HG03457 (cell line): Measurements from ENCODE around the gene KCTD1.
A peak's percentile ranks its signal among the peaks of the same experiment; 100 is the strongest.

Experiments used
- ATAC-seq: cut with Tn5 transposase; IDR thresholded peaks from one replicate; pipeline ENCODE4 v1.9.1; 2021; ENCODE audit warnings: moderate number of reproducible peaks; ENCODE audit not compliant: unreplicated experiment

Gene KCTD1

DNA sequence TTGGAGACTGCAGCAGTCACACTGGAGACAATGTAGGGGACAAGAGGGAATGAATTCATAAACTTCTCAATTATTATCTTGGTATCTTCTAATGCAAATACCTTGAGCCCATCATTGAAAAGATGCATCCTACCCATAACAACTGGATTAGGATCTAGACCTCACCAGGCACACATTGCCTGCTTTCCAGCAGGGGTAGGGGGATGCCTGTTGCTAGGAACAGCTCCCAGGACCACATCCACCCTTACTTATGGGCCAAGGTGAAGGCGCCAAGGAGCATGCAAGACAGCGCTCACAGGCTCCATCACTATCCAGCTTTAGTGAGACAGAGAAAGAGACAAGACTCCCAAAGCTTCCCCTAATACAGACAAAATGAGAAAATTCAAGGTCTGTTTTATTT, 24.4 kb downstream of the KCTD1 start:
- no peak for ATAC-seq

DNA sequence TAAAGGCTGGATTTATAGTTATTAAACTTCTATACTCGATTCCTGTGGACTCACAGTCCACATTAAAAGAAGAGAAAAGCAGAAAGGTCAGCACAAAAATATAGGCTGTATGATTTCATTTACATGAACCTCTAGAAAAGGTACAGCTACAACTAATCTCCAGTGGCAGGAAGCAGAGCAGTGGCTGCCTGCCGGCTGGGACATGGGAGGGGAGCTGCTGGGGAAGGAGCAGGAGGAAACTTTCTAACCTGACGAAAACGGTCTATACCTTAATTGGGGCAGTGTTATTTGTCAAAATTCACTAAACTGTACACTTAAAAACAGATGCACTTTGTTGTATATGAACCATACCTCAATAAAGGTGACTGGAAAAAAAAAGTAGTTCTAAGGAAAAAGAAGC, 26.7 kb downstream of the KCTD1 start:
- ATAC-seq, result no peak

DNA sequence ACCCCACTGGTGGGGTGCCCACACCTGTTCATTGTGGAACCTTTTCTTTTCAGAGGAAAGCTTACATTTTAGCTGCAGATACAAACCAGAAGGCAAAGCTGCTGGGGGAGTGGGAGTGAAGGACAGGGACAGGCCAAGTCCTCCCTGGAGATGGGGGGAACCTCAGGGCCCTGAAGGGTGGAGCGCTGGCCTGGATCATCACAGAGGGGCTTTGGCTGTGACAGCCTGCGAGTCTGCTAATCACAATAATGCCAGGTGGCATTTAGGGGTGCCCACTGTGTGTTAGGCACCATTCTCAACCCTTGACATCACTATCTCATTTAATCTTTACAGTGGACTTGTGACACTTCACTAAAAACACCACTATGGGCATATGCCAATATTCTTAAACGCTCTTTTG, 27.4 kb downstream of the KCTD1 start:
- no peak for ATAC-seq

DNA sequence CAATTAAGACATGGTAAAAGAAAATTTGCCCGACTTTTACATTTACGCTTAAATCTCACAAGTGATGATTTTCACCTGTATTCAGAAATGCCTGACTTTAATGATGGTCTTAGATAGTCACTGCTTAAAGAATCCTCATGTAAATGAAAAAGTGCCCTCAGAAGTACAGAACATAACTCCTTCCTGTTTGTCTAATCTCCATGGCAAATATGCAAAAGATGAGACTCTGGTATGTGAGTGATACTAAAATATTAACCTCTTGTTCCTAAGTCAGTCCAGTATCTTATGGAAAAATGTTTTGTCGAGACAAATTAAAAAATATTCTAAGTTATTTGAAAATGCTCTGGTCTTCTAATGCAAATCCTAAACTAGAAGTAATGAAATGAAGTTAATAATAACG, 29.2 kb downstream of the KCTD1 start:
- no peak for ATAC-seq

DNA sequence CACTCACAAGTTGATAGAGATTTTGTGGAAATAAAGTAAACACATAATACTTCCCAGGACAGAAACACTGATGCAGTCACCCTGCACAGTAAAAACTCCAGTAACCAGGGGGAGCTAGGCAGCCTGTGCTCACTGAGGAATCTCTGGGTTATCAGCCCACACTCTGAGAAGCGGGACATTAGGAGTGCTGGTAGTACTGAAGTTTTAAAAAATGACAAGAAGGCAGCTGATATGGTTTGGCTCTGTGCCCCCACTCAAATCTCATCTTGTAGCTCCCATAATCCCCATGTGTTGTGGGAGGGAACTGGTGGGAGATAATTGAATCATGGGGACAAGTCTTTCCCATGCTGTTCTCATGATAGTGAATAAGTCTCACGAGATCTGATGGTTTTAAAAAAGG, 31.4 kb downstream of the KCTD1 start:
- ATAC-seq, result no peak

DNA sequence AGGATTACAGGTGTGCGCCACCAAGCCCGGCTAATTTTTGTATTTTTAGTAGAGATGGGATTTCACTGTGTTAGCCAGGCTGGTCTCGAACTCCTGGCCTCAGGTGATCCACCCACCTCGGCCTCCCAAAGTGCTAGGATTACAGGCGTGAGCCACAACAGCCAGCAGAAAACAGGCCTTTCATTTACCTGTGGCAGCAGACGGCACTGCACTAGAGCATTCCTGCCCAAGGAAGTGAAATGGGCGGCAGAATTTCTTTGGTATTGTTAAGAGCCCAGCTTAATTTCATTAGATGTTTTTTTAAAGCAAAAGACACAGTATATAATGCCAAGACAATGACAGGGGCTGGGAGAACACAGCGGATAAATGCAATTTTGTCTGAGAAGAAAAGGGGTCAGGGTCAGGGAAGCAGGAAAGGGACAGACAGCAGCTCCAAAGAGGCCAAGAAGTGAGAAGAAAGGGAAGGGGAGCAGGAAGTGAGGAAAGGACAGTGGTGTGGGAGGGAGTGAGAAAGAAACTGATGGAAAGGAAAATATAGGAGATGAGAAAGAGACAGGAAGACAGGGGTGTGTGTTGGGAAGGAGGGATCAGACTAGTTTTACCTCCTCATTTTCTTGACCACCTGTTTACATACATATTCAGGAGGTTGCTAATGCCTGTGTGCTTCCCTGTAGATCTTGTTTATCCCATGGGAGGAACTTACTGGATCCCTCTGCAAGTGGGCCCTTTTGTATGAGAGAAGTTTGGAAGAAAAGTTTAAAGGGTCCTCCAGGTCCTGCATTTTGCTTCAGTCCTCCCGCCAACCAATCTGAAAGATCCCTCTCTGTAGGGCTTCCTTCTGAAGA, 32.5 kb downstream of the KCTD1 start:
- no peak for ATAC-seq

DNA sequence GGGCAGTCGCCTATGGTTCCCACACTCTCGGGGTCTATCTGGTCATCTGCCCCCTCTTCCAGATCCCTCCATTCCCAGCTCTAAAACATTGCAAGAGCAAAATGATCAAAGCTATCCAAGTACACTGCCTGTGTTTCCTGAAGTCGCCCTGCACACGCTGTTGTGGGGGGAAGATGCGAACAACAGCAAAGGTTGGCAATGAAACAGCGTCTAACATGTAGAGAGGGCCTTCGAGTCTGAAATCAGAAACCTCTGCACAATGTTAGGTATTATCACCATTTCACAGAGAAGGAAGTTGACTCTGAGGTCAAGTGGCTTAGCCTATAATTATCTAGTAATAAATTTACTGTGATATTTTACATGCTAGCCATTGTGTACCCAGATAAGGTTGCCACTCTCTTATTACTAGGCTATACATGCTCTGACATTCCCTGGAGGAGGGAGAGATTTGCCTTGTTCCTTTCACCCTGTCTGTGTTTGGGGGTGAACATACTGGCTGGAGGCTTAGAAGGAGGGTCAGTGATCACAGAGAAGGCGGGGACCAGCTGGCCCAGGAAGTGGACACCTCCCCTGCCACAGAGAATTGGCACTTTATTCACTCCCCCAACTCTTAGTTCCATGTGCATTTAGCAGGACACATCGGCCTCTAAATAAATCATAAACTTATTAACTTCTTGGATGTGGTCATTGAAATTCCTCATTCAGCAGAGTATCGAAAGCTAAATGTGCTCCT, 36.8 kb downstream of the KCTD1 start:
- ATAC-seq, result no peak

DNA sequence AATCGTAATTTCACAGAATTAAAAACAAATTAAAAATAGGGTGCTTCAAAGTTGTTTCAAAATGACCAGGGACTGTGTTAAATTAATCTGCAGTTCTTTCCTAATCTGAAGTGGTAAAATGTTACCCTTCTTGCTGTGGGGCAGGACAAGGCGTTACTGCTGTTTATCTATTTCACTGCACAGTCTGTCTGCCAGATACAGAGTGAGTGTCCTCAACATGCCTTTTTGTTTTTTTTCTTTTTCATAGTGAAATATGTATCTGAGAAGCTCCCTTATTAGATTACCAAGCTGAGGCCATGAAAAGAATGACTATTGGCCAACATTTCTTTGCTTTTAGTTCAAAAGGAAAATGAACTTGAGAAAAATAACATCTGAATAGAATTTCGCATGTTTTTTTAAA, 38.0 kb downstream of the KCTD1 start:
- ATAC-seq, result no peak

DNA sequence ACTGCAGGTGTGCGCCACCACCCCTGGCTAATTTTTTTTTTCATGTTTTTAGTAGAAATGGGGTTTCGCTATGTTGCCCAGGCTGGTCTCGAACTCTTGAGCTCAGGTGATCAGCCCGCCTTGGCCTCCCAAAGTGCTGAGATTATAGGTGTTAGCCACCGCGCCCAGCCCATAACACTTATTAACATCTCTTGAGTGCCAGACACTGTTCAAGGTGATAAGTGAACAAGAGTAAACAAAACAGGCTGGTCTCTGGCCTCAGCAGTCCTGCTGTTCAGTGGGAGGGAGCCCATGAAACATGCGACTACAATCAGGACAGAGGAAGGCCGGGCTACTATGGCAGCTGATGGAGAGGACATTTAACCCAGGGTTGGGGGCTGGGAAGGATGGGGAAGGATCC, 42.3 kb downstream of the KCTD1 start:
- ATAC-seq, result no peak

DNA sequence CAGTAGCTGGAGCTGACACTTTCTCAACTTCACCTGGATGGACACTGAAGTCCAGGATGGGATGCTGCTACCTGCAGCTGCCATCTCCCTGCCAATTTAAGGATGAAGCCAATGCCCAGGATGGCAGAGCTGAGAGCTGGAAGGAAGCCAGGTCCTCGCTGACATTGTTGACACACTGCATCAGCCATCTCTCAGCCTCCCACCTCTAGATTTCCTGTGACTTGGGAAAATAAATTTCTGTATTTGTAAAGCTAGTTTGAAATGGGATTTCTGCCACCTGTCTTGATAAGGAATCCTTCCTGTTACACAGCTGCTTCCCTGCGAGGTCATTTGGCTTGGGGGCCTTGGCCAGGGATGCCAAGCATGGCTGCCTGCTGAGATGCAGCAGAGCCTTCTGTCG, 43.5 kb downstream of the KCTD1 start:
- ATAC-seq, result no peak

DNA sequence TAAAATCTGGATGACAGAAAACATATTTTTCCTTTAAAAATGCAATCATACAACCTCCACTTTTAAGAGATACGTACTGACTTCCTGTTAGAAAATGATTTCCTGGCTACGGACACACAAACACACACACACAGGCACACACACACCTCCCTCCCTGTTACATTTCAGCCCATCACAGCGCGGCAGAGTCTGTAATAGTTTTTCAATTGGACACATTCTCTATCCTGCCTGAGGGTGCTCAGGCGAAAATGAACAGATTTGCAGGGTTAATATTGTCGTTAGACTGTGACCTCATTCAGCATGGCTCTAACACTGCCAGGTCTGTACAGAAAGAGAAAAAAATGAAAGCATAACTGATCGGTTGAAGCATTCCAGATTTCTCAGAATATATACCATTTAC, 45.0 kb downstream of the KCTD1 start:
- no peak for ATAC-seq

DNA sequence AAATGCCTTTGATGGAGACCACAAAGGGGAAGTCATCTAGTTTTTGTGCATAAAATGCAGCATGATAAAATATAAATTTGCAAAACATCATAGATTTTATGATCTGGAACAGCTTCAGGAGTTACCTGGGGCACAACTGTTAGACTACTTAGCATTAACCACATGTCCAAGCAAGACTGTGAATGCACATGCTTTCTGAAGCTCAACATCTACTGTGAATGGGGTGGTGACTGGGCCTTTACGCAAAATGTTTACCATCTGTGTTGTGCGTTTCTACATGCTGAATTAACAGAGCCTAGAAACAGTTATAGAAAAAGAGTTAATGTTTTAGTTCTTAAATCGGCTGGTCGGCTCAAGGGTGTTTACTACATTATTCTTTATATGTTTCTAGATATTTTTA, 45.5 kb downstream of the KCTD1 start:
- no peak for ATAC-seq

DNA sequence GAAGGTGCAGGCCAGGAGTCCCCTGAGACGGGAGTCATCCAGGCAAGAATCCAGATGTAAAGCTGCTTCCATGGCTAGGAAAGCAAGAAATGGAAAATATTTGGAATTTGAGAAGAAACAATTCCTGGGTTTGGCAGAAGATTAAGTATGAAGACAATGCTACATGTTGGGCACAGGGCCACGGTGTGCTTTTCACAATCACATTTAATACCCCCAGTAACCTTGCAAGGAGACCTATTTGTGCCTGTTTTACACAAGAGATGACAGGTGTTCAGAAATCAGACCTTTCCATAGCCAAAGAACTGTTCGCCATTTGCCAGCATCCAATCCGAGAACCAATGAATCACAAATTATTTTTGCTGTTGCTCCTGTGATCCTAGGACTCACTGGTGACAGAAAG, 50.5 kb downstream of the KCTD1 start:
- ATAC-seq, result no peak

DNA sequence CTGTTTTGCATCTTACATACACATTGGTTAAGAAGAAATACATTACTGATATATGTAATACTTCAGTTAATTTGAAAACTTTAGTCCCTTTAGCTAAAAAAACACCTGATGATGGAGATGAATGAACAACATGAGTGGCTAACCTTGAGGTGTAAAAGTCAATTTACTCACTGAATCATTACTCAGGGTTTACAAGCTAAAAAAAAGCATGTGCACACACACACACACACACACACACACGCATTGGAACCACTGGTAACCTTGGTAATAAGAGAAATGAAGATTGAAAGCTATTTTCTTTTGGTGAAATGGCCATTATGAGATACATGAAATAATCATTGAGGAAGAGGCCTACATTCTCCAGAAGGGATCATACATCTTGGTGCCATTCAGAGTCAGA, 51.8 kb downstream of the KCTD1 start:
- ATAC-seq, result no peak

DNA sequence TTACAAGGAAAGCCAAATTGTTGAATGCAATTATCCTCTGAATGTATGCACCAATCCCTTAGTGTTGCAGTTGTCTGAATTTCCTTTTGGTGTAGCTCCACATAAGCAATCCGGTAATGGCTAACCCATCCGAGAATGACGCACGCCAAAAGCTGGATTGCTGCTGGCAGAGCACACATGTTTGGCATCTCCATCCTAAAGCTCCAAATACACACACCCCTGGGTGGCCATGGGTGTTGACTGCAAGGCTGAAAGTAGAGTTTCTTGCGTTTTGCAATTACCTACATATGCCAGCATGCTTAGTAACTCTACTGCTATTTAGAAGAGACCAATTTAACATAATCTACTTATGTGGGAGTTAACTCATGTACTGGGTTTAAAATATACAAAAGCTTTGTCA, 53.1 kb downstream of the KCTD1 start:
- no peak for ATAC-seq

DNA sequence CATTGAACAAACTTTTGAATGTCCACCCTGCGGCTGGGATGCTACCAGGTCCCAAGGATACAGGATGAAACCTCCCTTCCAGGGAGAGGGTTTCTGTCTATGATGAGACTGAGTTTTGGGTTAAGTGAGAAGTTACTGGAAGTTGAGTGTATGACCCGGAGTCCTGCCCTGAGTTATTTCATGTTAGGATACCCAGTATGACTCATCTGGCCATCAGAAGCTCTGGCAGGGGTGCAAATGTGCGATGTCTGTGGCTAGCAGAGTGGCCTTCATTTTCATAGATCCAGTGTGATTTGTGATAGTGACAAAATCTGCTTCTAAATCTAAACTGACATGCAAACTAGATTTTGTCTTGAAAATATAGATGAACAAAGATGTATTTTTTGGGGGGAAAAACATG, 55.3 kb downstream of the KCTD1 start:
- no peak for ATAC-seq

DNA sequence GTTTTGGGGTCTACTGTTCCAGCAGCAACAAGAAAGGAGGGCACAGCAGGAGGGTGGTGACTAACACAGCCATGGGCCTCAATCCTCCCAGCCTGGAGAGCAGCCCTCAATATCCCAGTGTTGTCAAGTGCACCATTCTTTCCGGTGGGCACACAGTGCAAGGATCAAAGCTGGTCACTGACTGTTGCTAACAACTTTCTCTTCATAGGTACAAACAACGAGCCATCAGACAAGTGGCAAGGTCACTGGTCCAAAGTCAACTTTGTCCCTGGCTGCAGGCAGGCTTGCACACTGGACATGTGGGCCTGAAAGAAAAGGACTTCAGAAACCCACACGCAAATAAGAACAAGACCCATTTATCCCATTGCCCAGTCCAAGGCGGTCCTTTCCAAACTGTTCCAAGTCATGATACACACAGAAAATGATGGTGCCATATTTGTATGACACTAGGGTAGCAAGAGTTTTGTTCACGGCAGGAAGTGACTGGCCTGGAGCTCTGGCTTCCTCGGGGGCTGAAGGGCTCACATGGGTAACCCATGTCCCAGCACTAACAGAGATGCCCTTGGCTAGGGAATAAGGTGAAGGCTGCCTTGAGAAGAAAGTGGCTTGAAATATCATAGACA, 57.0 kb downstream of the KCTD1 start:
- no peak for ATAC-seq

DNA sequence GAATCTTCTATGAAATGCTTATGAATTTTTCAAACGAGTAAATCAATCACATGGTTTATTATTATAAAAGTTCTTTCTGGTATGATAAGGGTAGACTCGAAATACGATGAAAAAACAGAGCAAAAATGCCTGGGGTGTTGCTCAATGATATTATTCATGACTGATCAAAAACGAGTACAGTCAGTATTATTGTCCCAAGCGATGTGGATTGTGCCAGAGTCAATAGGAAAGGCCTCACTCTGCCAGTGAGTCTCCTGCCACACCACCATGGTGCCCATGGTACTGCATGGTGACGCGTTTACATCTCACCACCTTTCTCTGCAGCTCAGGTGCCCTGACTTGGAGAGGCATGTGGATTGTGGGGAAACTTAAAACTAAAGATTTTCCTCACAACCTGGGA, 58.5 kb downstream of the KCTD1 start:
- no peak for ATAC-seq

DNA sequence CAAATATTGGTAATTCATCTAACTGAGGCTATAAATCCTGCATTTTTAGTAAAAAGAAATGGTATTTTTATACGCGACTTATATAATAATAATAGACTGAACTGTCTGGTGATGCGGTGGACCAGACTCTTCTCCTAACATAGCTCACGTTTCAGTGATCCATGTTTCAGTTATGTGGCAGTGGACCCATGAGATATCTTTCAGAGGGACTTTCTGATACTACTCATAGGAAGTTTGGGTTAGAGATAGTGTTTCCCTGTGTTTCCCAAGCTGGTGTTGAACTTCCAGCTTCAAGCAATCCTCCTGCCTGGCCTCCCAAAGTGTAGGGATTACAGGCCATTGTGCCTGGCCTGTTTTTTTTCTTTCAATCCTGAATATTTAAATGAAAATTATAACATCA, 59.2 kb downstream of the KCTD1 start:
- ATAC-seq, result no peak

DNA sequence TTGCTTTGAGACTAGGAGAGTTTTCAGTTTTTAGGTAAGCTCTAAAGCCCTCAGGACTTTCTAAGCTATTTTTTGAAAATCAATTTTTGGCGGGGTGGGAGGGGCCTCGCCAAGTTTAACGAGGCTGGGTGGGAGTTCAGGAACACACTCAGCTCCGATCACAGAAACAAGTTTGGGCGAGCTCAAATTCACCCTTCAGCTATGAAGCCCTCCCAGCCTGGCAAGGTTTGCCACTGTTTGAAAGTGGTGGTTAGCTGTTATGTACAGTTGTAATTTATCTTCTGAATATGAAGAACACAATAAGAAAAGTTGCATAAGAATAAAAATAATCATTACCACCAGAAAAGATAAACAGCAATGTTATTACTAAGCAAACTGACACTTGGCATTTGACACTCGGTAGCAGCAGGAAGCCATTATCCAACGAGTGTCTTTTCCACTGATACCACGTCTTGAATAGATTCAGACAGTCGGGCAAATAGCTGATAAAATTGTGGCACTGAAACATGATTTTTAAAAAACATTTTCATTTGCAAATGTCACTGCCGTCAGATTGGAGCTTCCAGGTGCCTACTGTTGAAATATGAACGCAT, 59.8 kb downstream of the KCTD1 start:
- no peak for ATAC-seq

DNA sequence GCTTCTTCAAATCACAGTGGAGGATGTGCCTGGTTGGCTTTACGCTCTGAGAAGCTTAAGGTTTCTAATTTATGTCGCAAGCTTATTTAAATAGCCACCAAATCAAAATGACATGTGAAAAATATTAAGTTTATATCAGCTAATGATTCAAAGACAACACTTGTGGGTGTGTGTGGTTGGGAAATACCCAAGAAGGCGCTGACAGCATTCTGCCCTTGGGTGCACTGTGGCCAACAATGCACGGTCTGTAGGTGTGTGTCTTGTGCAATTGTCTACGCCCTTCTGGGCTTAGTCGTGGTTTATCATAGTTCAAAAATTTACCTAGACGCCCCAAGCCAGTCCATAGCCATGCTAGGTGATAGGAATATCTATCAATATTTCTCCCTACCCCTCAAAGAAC, 60.9 kb downstream of the KCTD1 start:
- peak; percentile 89 for ATAC-seq

DNA sequence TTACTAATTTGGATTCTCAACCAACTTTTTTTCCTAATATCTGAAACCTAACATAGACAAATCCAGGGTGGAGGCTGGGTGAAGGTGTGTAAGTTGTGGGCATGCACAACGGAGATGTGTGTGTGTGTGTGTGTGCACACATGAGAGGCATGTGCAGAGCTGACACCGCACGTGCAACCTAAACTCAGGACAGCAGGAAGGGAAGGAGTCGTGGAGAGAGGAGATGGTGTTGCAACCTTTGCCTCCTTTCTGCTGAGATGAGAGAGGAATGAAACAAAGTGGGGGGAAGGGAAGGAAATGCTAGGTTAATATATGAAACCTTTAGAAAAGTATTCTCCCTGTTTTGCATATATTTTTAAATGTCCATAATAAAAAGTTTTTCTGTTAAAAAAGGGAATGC, 64.7 kb downstream of the KCTD1 start:
- no peak for ATAC-seq
